SK-N-SH (cell line): Measurements from ENCODE around the gene PLXNB3. TPM values are rescaled to one million over a fixed set of nuclear protein-coding genes. Genes with fewer than 3 reads are reported as not detected.

Experiments used
- CTCF ChIA-PET: fragments of 300-600, 350-600 bp; formaldehyde crosslinking; extraction: SDS; loops from one replicate; lab custom pipeline; 2021; lab: Yijun Ruan, JAX
- POLR2A ChIA-PET: fragments of 350-600 bp; sonication (Branson Sonifier 250); formaldehyde crosslinking; extraction: SDS; loops from one replicate; lab custom pipeline; 2020; ENCODE audit warnings: antibody characterized with exemption, inconsistent platforms; lab: Yijun Ruan, JAX
- DNase-seq: peaks from one replicate; pipeline ENCODE4 v3.0.0; 2012
- H2AFZ ChIP-seq: fragments of 200-600 bp; sonication (generic); 2 replicates; pipeline ENCODE4 v1.8.1; 2016; ENCODE audit warnings: antibody characterized with exemption, mild to moderate bottlenecking, low read depth
- H3F3A ChIP-seq: fragments of 200-600 bp; sonication (generic); replicated peaks from 2 replicates; pipeline ENCODE3; 2016; ENCODE audit warnings: antibody characterized with exemption, mild to moderate bottlenecking; ENCODE audit not compliant: insufficient read depth
- H3K27ac ChIP-seq, 2 experiments: fragments of 200-500 bp in 1 of 2; fragments of 200-600 bp in 1 of 2; sonication (Bioruptor generic) in 1 of 2; sonication (generic), shearing (Covaris generic) in 1 of 2; 2 replicates each; pipeline versions ENCODE4 v1.5.1 to v1.6.1; 2014 to 2016; ENCODE audit warnings: low read depth in 2 of 2, inconsistent platforms in 1 of 2, low read length in 1 of 2, mild to moderate bottlenecking in 1 of 2, mixed read lengths in 1 of 2
- H3K27me3 ChIP-seq: fragments of 200-600 bp; sonication (generic), shearing (Covaris generic); 2 replicates; pipeline ENCODE4 v1.6.1; 2016; ENCODE audit warnings: mixed run types; ENCODE audit not compliant: insufficient read depth
- H3K36me3 ChIP-seq, 2 experiments: fragments of 200-500 bp in 1 of 2; fragments of 200-600 bp in 1 of 2; sonication (Bioruptor generic) in 1 of 2; sonication (generic) in 1 of 2; replicated peaks in 1 of 2; 2 replicates each; pipeline versions ENCODE3 to v1.5.1; 2014 to 2016; ENCODE audit warnings: low read length in 1 of 2, mild to moderate bottlenecking in 1 of 2; ENCODE audit not compliant: insufficient read depth in 2 of 2, control insufficient read depth in 1 of 2
- H3K4me1 ChIP-seq, 2 experiments: fragments of 200-500 bp in 1 of 2; fragments of 200-600 bp in 1 of 2; sonication (Bioruptor generic) in 1 of 2; sonication (generic), shearing (Covaris generic) in 1 of 2; 2 replicates each; pipeline versions ENCODE4 v1.5.1 to v1.6.1; 2014 to 2016; ENCODE audit warnings: low read depth in 1 of 2, low read length in 1 of 2, mixed run types in 1 of 2; ENCODE audit not compliant: insufficient read depth in 2 of 2, control insufficient read depth in 1 of 2
- H3K4me2 ChIP-seq: fragments of 200-600 bp; sonication (generic), shearing (Covaris generic); 2 replicates; pipeline ENCODE4 v1.6.1; 2017; ENCODE audit warnings: mixed run types
- H3K4me3 ChIP-seq, 2 experiments: fragments of 200-500 bp in 1 of 2; fragments of 200-600 bp in 1 of 2; sonication (Bioruptor generic) in 1 of 2; sonication (generic), shearing (Covaris generic) in 1 of 2; 2 replicates each; pipeline versions ENCODE4 v1.5.1 to v1.8.1; 2014 to 2016; ENCODE audit warnings: low read depth in 2 of 2, inconsistent platforms in 1 of 2, low read length in 1 of 2, mild to moderate bottlenecking in 1 of 2, mixed read lengths in 1 of 2, moderate library complexity in 1 of 2
- H3K79me2 ChIP-seq: fragments of 200-600 bp; sonication (generic); 2 replicates; pipeline ENCODE4 v1.8.1; 2017; ENCODE audit warnings: mild to moderate bottlenecking; ENCODE audit not compliant: insufficient read depth
- H3K9ac ChIP-seq: fragments of 200-600 bp; sonication (generic); 2 replicates; pipeline ENCODE4 v1.6.1; 2017; ENCODE audit warnings: mixed run types
- H3K9me2 ChIP-seq: fragments of 200-600 bp; sonication (generic); 2 replicates; pipeline ENCODE4 v1.6.1; 2017; ENCODE audit warnings: mixed run types
- H3K9me3 ChIP-seq: fragments of 200-600 bp; sonication (generic); 2 replicates; pipeline ENCODE4 v1.6.1; 2017; ENCODE audit warnings: mixed run types, mild to moderate bottlenecking, moderate library complexity
- H4K20me1 ChIP-seq: fragments of 200-600 bp; sonication (generic); 2 replicates; pipeline ENCODE4 v1.6.1; 2017; ENCODE audit warnings: mild to moderate bottlenecking, mixed run types; ENCODE audit not compliant: insufficient read depth
- ELF1 ChIP-seq: IDR thresholded peaks from 2 replicates; pipeline ENCODE4 v1.4.0; 2012
- EP300 ChIP-seq, 2 experiments: IDR thresholded peaks; 2 replicates each; pipeline versions ENCODE4 v1.4.0 to v1.6.1; 2012; ENCODE audit warnings: borderline replicate concordance in 1 of 2, low read depth in 1 of 2, low read length in 1 of 2
- EZH2phosphoT487 ChIP-seq: fragments of 200-600 bp; sonication (generic); IDR thresholded peaks from 2 replicates; pipeline ENCODE4 v1.6.1; 2017; ENCODE audit warnings: low read depth, mixed run types, mild to moderate bottlenecking, antibody characterized with exemption, moderate library complexity, borderline replicate concordance
- GATA2 ChIP-seq: sonication (generic); formaldehyde crosslinking; IDR thresholded peaks from 2 replicates; pipeline ENCODE4 v1.5.0; 2020; ENCODE audit warnings: mild to moderate bottlenecking, missing genetic modification reagents
- JUND ChIP-seq: IDR thresholded peaks from 2 replicates; pipeline ENCODE4 v1.4.0; 2012
- MXI1 ChIP-seq: IDR thresholded peaks from 2 replicates; pipeline ENCODE4 v1.6.1; 2012; ENCODE audit warnings: mild to moderate bottlenecking, low read depth, low read length, improper control_type of control experiment
- POLR2AphosphoS5 ChIP-seq: IDR thresholded peaks from 2 replicates; pipeline ENCODE4 v1.6.1; 2012; ENCODE audit warnings: low read depth, low read length
- TAF1 ChIP-seq: IDR thresholded peaks from 2 replicates; pipeline ENCODE4 v1.6.1; 2012; ENCODE audit warnings: low read depth, mild to moderate bottlenecking, low read length, moderate library complexity, borderline replicate concordance
- TEAD4 ChIP-seq: IDR thresholded peaks from 2 replicates; pipeline ENCODE4 v1.4.0; 2012; ENCODE audit warnings: mild to moderate bottlenecking, borderline replicate concordance; ENCODE audit not compliant: insufficient read depth
- YY1 ChIP-seq: IDR thresholded peaks from 2 replicates; pipeline ENCODE4 v1.4.0; 2012; ENCODE audit warnings: low read depth, mild to moderate bottlenecking
- WGBS: methylation state at CpG from one replicate; pipeline ENCODE4 v1.1.6; 2017; ENCODE audit warnings: low lambda C conversion rate; 5-methylcytosine and 5-hydroxymethylcytosine counted together
- polyA plus RNA-seq, 3 experiments: library from polyadenylated mRNA; depleted of rRNA; stranded (reverse); fragments of >200 nt; gene quantifications; 2 replicates each; pipeline ENCODE4 v1.2.3, GENCODE V29; 2012
- TF ChIP-seq, protein P1 (sequence below): fragments of 200-600 bp; sonication (generic); IDR thresholded peaks from 2 replicates; pipeline ENCODE4 v1.6.1; 2017; ENCODE audit warnings: antibody characterized with exemption, mild to moderate bottlenecking, moderate library complexity
- TF ChIP-seq, protein P2 (sequence below): IDR thresholded peaks from 2 replicates; pipeline ENCODE4 v1.6.1; 2012; ENCODE audit warnings: mild to moderate bottlenecking, low read depth, low read length, moderate library complexity

The PLXNB3 gene
- polyA plus RNA-seq, 1 of the 3 experiments (the other 2 are of a cell fraction) = 15.5 TPM

DNA sequence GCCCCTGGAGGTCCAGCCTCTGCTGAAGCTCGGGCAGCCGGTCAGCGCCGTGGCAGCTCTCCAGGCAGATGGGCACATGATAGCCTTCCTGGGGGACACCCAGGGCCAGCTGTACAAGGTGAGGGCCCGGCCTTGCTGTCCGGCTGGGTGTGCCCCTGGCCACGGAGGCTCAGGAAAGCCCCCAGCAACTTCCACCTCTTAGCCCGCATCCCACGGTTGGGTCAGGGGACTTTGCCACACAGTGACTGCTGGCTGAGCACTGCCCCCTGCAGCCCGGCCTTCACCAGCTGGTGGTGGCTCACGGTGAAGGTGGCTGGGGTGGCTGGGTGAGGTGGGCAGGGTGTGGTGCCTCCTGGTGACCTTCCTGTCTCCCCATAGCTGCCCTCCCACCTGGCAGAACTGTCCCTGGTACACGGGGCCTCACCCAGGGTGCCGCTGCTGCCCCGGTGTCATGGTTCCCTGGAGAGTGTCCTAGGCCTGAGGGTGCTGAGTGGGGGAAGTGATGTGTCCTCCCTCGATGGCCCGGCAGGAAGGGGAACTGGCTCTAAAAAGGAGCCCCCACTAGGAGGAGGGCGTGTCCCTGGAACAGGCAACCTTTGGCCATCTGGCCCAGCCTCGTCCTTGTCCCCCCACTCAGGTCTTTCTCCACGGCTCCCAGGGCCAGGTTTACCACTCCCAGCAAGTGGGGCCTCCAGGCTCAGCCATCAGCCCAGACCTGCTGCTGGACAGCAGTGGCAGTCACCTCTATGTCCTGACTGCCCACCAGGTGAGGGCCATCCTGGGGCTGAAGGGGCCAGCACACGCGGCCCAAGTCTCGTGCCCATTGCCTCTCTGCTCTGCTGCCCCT, 4.5 kb downstream of the PLXNB3 start:
- Histone ChIP-seq H3K4me2 (no peak overlapping the region), H3K4me3 (no peak overlapping the region), H3K36me3 (peaks cover 0 to 4% of the 10 kb centered on the region in 2 experiments), H3K79me2 (peaks cover 6% of the 10 kb centered on the region; the same call in 1 of the 2 replicates), H2AFZ (no peak overlapping the region), H3K4me1 (peaks cover 2 to 27% of the 10 kb centered on the region in 2 experiments; a peak in 1 of 4 replicates), H3K9me3 (no peaks in the 10 kb centered on the region), H3K9me2 (no peaks in the 10 kb centered on the region), H3F3A (no peaks in the 10 kb centered on the region), H3K27me3 (no peaks in the 10 kb centered on the region), H3K9ac (no peak overlapping the region), H4K20me1 (peaks cover 8% of the 10 kb centered on the region; the same call in 1 of the 2 replicates), H3K27ac (no peak overlapping the region)
- CTCF ChIA-PET = interaction anchor here (0.7 to 10.2 kb wide), 3 partner anchors 10 to 180 kb away, joined by 4 to 134 read pairs (median 8); partner anchors contain the start of gene RENBP
- TF ChIP-seq GATA2 (CRISPR knock-in tag) = no peak
- TF ChIP-seq, protein P1, sequence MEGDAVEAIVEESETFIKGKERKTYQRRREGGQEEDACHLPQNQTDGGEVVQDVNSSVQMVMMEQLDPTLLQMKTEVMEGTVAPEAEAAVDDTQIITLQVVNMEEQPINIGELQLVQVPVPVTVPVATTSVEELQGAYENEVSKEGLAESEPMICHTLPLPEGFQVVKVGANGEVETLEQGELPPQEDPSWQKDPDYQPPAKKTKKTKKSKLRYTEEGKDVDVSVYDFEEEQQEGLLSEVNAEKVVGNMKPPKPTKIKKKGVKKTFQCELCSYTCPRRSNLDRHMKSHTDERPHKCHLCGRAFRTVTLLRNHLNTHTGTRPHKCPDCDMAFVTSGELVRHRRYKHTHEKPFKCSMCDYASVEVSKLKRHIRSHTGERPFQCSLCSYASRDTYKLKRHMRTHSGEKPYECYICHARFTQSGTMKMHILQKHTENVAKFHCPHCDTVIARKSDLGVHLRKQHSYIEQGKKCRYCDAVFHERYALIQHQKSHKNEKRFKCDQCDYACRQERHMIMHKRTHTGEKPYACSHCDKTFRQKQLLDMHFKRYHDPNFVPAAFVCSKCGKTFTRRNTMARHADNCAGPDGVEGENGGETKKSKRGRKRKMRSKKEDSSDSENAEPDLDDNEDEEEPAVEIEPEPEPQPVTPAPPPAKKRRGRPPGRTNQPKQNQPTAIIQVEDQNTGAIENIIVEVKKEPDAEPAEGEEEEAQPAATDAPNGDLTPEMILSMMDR = peak; percentile 20; the same call in 1 of the 2 replicates
- POLR2A ChIA-PET = no interaction called here
- peak; percentile 44 for DNase-seq
- 58% methylated on average over 12 of the region's 22 CpGs for WGBS

DNA sequence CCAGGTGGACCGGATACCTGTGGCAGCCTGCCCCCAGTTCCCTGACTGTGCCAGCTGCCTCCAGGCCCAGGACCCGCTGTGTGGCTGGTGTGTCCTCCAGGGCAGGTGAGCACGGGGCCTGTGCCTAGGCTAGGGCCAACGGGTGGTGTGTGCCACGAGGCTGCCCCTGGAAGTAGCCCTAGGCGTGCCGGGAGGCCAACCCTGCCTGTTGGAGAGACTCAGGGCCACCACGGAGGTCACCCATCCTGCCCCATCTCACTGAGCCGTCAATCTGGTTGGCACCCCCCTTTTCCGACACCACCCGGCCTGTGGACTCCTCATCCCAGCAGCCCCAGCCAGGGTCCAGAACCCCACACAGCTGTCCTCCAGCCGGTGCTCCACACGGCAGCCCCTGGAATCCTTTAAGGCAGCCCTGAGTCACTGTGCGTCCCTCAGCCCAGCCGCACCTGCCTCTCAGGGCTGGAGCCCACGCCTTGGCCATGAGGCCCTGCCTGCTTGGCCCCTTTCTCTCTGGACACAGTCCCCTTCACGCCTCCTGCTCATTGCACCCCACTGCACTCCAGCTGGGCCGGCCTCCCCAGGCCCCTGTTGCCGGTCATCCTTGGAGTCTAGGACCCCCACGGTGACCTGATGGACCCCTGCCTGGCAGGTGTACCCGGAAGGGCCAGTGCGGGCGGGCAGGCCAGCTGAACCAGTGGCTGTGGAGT, 5.3 kb downstream of the PLXNB3 start:
- Histone ChIP-seq H3K9me3 (no peaks in the 10 kb centered on the region), H3K27me3 (no peaks in the 10 kb centered on the region), H3K4me1 (peaks cover 2 to 24% of the 10 kb centered on the region in 2 experiments; a peak in 1 of 4 replicates), H3K9ac (no peak overlapping the region), H4K20me1 (0 out of 2 replicates have a peak, but pooled peaks cover 6% of the 10 kb centered on the region), H3F3A (no peaks in the 10 kb centered on the region), H3K36me3 (peaks cover 0 to 4% of the 10 kb centered on the region in 2 experiments), H3K4me2 (no peak overlapping the region), H3K9me2 (no peaks in the 10 kb centered on the region), H2AFZ (no peak overlapping the region), H3K4me3 (no peak overlapping the region), H3K27ac (no peak overlapping the region), H3K79me2 (peaks cover 6% of the 10 kb centered on the region; the same call in 1 of the 2 replicates)
- ChIA-PET CTCF (no interaction called here), POLR2A (no interaction called here)
- WGBS = 40% methylated on average over 11 of the region's 23 CpGs
- peak; percentile 12 for DNase-seq
- TF ChIP-seq YY1 (no peak), JUND (no peak), POLR2AphosphoS5 (no peak), ELF1 (no peak), EP300 (IDR thresholded peaks at IDR 0.05; ENCODE audit: borderline replicate concordance in 1 of 2, low read depth in 1 of 2, low read length in 1 of 2) (no peak), MXI1 (no peak), GATA2 (CRISPR knock-in tag) (no peak), TEAD4 (no peak), EZH2phosphoT487 (no peak), TAF1 (no peak)
- TF ChIP-seq, protein P2, sequence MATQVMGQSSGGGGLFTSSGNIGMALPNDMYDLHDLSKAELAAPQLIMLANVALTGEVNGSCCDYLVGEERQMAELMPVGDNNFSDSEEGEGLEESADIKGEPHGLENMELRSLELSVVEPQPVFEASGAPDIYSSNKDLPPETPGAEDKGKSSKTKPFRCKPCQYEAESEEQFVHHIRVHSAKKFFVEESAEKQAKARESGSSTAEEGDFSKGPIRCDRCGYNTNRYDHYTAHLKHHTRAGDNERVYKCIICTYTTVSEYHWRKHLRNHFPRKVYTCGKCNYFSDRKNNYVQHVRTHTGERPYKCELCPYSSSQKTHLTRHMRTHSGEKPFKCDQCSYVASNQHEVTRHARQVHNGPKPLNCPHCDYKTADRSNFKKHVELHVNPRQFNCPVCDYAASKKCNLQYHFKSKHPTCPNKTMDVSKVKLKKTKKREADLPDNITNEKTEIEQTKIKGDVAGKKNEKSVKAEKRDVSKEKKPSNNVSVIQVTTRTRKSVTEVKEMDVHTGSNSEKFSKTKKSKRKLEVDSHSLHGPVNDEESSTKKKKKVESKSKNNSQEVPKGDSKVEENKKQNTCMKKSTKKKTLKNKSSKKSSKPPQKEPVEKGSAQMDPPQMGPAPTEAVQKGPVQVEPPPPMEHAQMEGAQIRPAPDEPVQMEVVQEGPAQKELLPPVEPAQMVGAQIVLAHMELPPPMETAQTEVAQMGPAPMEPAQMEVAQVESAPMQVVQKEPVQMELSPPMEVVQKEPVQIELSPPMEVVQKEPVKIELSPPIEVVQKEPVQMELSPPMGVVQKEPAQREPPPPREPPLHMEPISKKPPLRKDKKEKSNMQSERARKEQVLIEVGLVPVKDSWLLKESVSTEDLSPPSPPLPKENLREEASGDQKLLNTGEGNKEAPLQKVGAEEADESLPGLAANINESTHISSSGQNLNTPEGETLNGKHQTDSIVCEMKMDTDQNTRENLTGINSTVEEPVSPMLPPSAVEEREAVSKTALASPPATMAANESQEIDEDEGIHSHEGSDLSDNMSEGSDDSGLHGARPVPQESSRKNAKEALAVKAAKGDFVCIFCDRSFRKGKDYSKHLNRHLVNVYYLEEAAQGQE = no peak
